IPS DF 6.9 (cell line): Measurements from ENCODE around the gene MXRA8.
"Not testable (repeated sequence)": the region's sequence is repeated elsewhere in the genome, so short reads cannot be mapped to it uniquely, and the experiment has no call there.

Experiments
- DNase-seq: peaks from one replicate; pipeline ENCODE4 v3.0.0-alpha.2; 2013; ENCODE audit warnings: low read depth, low spot score
- H3K27ac ChIP-seq: one replicate; pipeline ENCODE4 v1.5.1; 2013; ENCODE audit warnings: low read length, control low read depth
- H3K27me3 ChIP-seq: 2 replicates; pipeline ENCODE4 v1.6.1; 2013; ENCODE audit warnings: mild to moderate bottlenecking, low read length; ENCODE audit not compliant: control insufficient read depth, insufficient read depth
- H3K36me3 ChIP-seq: 2 replicates; pipeline ENCODE4 v1.6.1; 2013; ENCODE audit warnings: low read length; ENCODE audit not compliant: control insufficient read depth, insufficient read depth
- H3K4me1 ChIP-seq: 2 replicates; pipeline ENCODE4 v1.6.1; 2013; ENCODE audit warnings: low read length; ENCODE audit not compliant: control insufficient read depth, insufficient read depth
- H3K4me3 ChIP-seq: 2 replicates; pipeline ENCODE4 v1.5.1; 2013; ENCODE audit warnings: mild to moderate bottlenecking, low read length
- H3K9me3 ChIP-seq: 2 replicates; pipeline ENCODE4 v1.6.1; 2013; ENCODE audit warnings: low read length, inconsistent platforms; ENCODE audit not compliant: control insufficient read depth, insufficient read depth
- WGBS: extraction: QIAGEN DNeasy Blood & Tissue Kit; methylation state at CpG from one replicate; pipeline ENCODE4 v1.1.7; 2013; ENCODE audit warnings: mixed read lengths, missing lambda C conversion rate; ENCODE audit not compliant: insufficient read length, insufficient coverage; 5-methylcytosine and 5-hydroxymethylcytosine counted together

The MXRA8 gene

DNA sequence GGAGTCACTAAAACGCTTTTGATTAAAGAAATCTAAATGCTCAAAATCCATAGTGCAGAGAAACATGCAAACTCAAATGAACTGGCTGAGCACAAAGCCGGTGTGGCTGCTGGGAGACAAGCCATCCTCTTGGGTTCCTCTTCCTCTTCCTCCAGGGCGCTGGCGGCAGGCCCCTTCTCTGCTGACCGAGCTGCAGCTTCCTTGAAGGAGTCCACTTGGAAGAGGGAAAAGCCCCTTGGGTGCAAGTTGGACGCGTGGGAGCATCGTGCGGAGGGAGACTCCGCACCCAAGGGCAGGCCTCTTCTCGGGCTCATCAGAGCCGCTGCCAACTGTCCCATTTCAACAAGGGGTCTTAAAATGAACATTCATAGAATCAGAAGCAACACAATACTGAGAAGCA is 32.9 kb upstream of the MXRA8 start:
- H3K27me3 ChIP-seq = no peaks in the 10 kb centered on the region
- no peak for DNase-seq
- no peaks in the 10 kb centered on the region for H3K9me3 ChIP-seq
- no peak overlapping the region for H3K27ac ChIP-seq
- H3K36me3 ChIP-seq = peaks cover 70% of the 10 kb centered on the region
- no peak overlapping the region for H3K4me3 ChIP-seq
- no peaks in the 10 kb centered on the region for H3K4me1 ChIP-seq
- WGBS = no CpG with 5 or more reads among the region's 12 CpGs

DNA sequence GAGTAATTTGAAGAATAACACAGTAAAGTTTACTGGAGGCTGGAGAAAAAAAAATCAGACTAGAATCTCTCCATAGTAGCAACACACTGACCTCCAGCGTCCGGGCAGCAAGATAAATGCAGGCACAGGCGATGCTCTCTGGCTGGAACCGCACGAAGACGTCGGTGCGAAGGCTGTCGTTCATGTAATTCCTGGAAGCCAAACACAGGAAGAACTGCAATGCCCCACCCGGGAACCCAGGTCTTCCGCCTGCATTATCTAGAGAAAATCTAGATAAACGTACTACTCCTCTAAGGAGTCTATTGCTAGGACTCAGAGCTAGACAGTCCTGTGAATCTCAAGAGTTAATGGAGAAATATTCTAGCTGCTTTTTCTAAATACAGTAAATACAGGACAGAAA is 32.3 kb upstream of the MXRA8 start:
- Histone ChIP-seq H3K9me3 (no peaks in the 10 kb centered on the region), H3K27me3 (no peaks in the 10 kb centered on the region), H3K36me3 (peaks cover 75% of the 10 kb centered on the region), H3K27ac (no peak overlapping the region), H3K4me3 (no peak overlapping the region), H3K4me1 (no peaks in the 10 kb centered on the region)
- DNase-seq = no peak
- WGBS = no CpG with 5 or more reads among the region's 12 CpGs

GRCh38 chr1:1388078-1388472 is 29.7 kb upstream of the MXRA8 start:
- no peaks in the 10 kb centered on the region for H3K9me3 ChIP-seq
- H3K4me3 ChIP-seq = no peak overlapping the region
- no peak for DNase-seq
- no peaks in the 10 kb centered on the region for H3K4me1 ChIP-seq
- no peak overlapping the region for H3K27ac ChIP-seq
- no CpG with 5 or more reads among the region's 16 CpGs for WGBS
- no peaks in the 10 kb centered on the region for H3K27me3 ChIP-seq
- H3K36me3 ChIP-seq = peaks cover 59% of the 10 kb centered on the region

DNA sequence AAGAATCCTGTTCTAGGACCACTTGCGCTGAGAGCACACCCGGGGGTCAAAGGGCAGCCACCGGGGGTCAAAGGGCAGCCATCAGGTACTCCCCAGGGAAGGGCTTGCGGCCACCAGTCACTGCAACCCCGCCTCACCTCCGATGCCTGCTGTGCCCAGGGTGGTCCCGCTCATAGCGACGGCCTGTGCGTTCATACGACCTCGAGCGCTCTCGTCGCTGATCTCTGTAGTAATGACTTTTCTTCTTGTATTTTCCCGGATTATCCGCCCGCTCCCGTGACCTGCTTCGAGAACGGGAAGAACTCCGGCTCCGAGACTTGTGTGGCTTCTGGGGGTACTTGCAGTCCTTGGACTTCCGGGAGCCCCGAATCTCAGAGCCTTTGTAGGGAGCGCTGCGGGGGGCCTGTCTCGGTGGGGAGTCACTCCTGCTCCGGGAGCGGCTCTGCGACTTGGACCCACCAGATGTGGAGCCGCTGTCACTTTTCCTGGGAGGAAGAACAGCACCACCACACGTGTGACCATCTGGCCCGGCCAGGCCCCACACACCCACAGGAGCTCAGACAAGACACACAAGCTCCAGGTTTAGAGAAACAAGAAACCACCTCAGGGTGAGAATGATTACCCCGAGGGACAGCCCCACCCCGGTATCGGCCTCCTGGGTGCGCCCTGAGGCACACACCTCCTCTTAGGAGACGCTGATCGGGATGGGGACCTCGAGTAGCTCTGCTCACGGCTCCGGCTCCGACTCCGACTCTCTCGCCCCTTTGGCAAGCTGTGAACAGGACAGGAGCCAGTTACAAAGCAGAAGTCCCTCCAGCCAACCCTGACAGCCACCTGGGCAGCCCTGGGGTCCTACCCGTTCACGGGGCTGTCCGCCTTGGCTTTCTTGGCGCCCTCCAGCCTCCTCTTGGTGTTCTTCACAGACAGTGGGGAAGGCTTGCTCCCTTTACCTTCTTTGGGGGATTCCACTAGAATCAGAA is 29.0 kb upstream of the MXRA8 start:
- Histone ChIP-seq H3K27me3 (no peaks in the 10 kb centered on the region), H3K4me3 (no peak overlapping the region), H3K36me3 (peaks cover 53% of the 10 kb centered on the region), H3K27ac (no peak overlapping the region), H3K9me3 (no peaks in the 10 kb centered on the region), H3K4me1 (no peaks in the 10 kb centered on the region)
- no CpG with 5 or more reads among the region's 50 CpGs for WGBS
- DNase-seq = no peak

GRCh38 chr1:1385931-1386330 is 27.6 kb upstream of the MXRA8 start:
- Histone ChIP-seq H3K9me3 (no peaks in the 10 kb centered on the region), H3K36me3 (peaks cover 48% of the 10 kb centered on the region), H3K4me3 (no peak overlapping the region), H3K27ac (no peak overlapping the region), H3K4me1 (no peaks in the 10 kb centered on the region), H3K27me3 (no peaks in the 10 kb centered on the region)
- no peak for DNase-seq
- no CpG with 5 or more reads among the region's 8 CpGs for WGBS

- not testable (repeated sequence) for DNase-seq, H3K27me3 ChIP-seq, H3K4me1 ChIP-seq, H3K4me3 ChIP-seq, H3K9me3 ChIP-seq, H3K27ac ChIP-seq
- H3K36me3 ChIP-seq = peaks cover 43% of the 10 kb centered on the region
- WGBS = no CpG with 5 or more reads among the region's 29 CpGs
These were observed 27.0 kb upstream of the MXRA8 start for GRCh38 chr1:1385339-1385738.

DNA sequence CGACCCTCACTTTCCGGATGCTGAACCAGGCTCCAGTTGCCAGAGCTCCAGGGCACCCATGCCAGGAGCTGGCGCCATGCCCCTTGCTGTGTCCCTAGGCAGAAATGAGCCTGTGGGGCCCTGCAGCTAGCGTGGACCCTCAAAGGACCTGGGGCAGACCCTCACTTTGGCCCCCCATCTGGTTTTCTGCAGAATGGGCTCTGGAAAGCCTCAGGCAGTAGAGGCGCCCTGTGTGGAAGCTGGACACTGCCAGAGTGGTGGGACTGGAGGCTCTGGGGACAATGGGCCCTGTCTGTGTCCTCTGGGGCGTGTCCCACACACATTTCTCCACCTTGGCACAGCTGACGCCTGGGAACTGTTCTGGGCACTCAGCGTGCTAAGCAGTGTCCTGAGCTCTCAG is 22.9 kb upstream of the MXRA8 start:
- Histone ChIP-seq H3K4me1 (no peaks in the 10 kb centered on the region), H3K4me3 (no peak overlapping the region)
- no CpG with 5 or more reads among the region's 8 CpGs for WGBS

GRCh38 chr1:1380860-1381259 is 22.5 kb upstream of the MXRA8 start:
- Histone ChIP-seq H3K36me3 (peaks cover 6% of the 10 kb centered on the region), H3K27ac (no peak overlapping the region), H3K4me1 (no peaks in the 10 kb centered on the region), H3K27me3 (no peaks in the 10 kb centered on the region), H3K4me3 (no peak overlapping the region), H3K9me3 (no peaks in the 10 kb centered on the region)
- WGBS = no CpG with 5 or more reads among the region's 16 CpGs
- no peak for DNase-seq

More for the DNA sequence above, 22.9 kb upstream of the MXRA8 start:
- no peak for DNase-seq
- Histone ChIP-seq H3K9me3 (no peaks in the 10 kb centered on the region), H3K27ac (no peak overlapping the region), H3K36me3 (peaks cover 10% of the 10 kb centered on the region), H3K27me3 (no peaks in the 10 kb centered on the region)

- Histone ChIP-seq H3K4me3 (no peak overlapping the region), H3K9me3 (no peaks in the 10 kb centered on the region), H3K4me1 (no peaks in the 10 kb centered on the region; the same call in 1 of the 2 replicates), H3K27me3 (no peaks in the 10 kb centered on the region), H3K36me3 (peaks cover 5% of the 10 kb centered on the region; the same call in 1 of the 2 replicates), H3K27ac (no peak overlapping the region)
- DNase-seq = no peak
- no CpG with 5 or more reads among the region's 16 CpGs for WGBS
These were observed 19.3 kb upstream of the MXRA8 start for GRCh38 chr1:1377540-1378205.

DNA sequence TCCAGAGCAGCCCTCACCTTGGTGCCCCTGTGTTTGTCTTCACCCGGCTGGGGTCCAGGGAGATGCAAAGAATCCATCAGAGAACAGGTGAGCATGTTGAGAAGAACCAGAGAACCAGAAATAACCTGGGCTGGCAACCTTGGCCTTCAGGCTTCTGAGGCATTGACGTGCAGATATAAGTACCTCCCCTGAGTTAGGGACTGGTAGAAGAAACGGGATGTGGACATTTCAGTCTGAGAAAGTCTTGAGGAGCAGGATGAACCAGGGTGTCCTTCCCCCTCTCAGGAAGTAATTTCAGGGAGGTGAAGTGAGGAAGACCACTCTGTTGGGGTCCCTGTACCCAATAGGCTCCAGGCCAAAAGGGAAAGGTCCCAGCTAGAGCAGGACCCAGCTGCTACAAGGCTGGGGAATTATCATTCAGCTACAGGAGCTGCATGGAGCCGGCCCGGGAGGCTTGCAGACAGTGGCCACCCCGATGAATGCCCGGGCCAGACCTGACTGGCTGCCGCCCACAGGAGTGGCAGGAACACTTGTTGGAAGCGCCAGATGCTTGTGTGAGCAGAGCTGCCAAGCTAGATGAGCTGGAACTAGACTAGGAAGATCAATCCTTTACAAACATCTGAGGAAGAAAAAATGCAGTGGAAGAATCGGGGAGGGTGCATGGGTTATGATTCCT is 18.3 kb upstream of the MXRA8 start:
- peaks cover under 1% of the 10 kb centered on the region; the same call in 1 of the 2 replicates for H3K36me3 ChIP-seq
- no peak for DNase-seq
- H3K9me3 ChIP-seq = no peaks in the 10 kb centered on the region
- H3K4me1 ChIP-seq = no peaks in the 10 kb centered on the region; the same call in 1 of the 2 replicates
- H3K27me3 ChIP-seq = no peaks in the 10 kb centered on the region
- H3K27ac ChIP-seq = no peak overlapping the region
- no peak overlapping the region for H3K4me3 ChIP-seq
- no CpG with 5 or more reads among the region's 10 CpGs for WGBS
